ENCODE results near the gene CCNL1.
"Not testable (repeated sequence)": the region's sequence is repeated elsewhere in the genome, so short reads cannot be mapped to it uniquely, and the experiment has no call there.

Gene CCNL1

GRCh38 chr3:157167371-157168042, 7.6 kb upstream of the CCNL1 start:
- FAIRE-seq = no peak

- FAIRE-seq = no peak
These were observed 6.6 kb upstream of the CCNL1 start for GRCh38 chr3:157166561-157166960.

GRCh38 chr3:157166115-157166514, 6.2 kb upstream of the CCNL1 start:
- FAIRE-seq = no peak

GRCh38 chr3:157163217-157163953, 3.4 kb upstream of the CCNL1 start:
- FAIRE-seq = no peak

- not testable (repeated sequence) for FAIRE-seq
These were observed 2.7 kb upstream of the CCNL1 start for GRCh38 chr3:157162620-157163019.

GRCh38 chr3:157160658-157161424, 894 bp upstream of the CCNL1 start:
- FAIRE-seq = no peak

- no peak for FAIRE-seq
These were observed 748 bp downstream of the CCNL1 start for GRCh38 chr3:157159037-157159761.

- FAIRE-seq = no peak
These were observed 2.1 kb downstream of the CCNL1 start for GRCh38 chr3:157157836-157158235.

- FAIRE-seq = no peak
These were observed 2.9 kb downstream of the CCNL1 start for GRCh38 chr3:157156837-157157635.

GRCh38 chr3:157155591-157155990, 4.4 kb downstream of the CCNL1 start:
- no peak for FAIRE-seq

- FAIRE-seq = no peak
These were observed 5.2 kb downstream of the CCNL1 start for GRCh38 chr3:157154563-157155330.

- no peak for FAIRE-seq
These were observed 7.0 kb downstream of the CCNL1 start for GRCh38 chr3:157152930-157153329.

- FAIRE-seq = no peak
These were observed 7.5 kb downstream of the CCNL1 start for GRCh38 chr3:157152438-157152837.

- no peak for FAIRE-seq
These were observed 8.3 kb downstream of the CCNL1 start for GRCh38 chr3:157151627-157152026.

GRCh38 chr3:157151151-157151550, 8.8 kb downstream of the CCNL1 start:
- FAIRE-seq = no peak

GRCh38 chr3:157149136-157149696, 10.7 kb downstream of the CCNL1 start:
- FAIRE-seq = no peak

- FAIRE-seq = no peak
These were observed 11.6 kb downstream of the CCNL1 start for GRCh38 chr3:157148196-157148889.

- no peak for FAIRE-seq
These were observed 12.7 kb downstream of the CCNL1 start for GRCh38 chr3:157147099-157147803.

GRCh38 chr3:157145606-157146322, 14.2 kb downstream of the CCNL1 start:
- FAIRE-seq = no peak
